Thoracic aorta (tissue), 2 donors: Measurements from ENCODE around the gene MYCBPAP. TPM values are rescaled to one million over a fixed set of nuclear protein-coding genes. Genes with fewer than 3 reads are reported as not detected.

Source experiments
- ATAC-seq: fragments of 150-250 bp; one replicate; pipeline ENCODE4 v1.8.0; 2017; ENCODE audit warnings: low read depth; ENCODE audit not compliant: insufficient number of reproducible peaks, low FRiP score
- DNase-seq: peaks from one replicate; pipeline ENCODE4 v3.0.0-alpha.2; 2020; ENCODE audit warnings: low spot score
- H3K27ac ChIP-seq, 2 donors: fragments of 200-600 bp; sonication (generic); 1 replicate in 1 of 2; 2 replicates in 1 of 2; pipeline ENCODE4 v1.5.1; 2016; ENCODE audit warnings: mild to moderate bottlenecking in 2 of 2, moderate library complexity in 2 of 2
- H3K27me3 ChIP-seq: fragments of 200-600 bp; sonication (generic); replicated peaks from 2 replicates; pipeline ENCODE4 v1.6.0; 2016; ENCODE audit warnings: mild to moderate bottlenecking; ENCODE audit not compliant: insufficient read depth
- H3K36me3 ChIP-seq: fragments of 200-600 bp; sonication (generic); one replicate; pipeline ENCODE4 v1.5.1; 2016
- H3K4me1 ChIP-seq, 2 donors: fragments of 200-600 bp; sonication (generic); 1 replicate in 1 of 2; 2 replicates in 1 of 2; pipeline versions ENCODE4 v1.5.1 to v1.6.0; 2016; ENCODE audit warnings: low read depth in 2 of 2, mild to moderate bottlenecking in 1 of 2; ENCODE audit not compliant: control insufficient read depth in 1 of 2
- H3K4me3 ChIP-seq: fragments of 200-600 bp; sonication (generic); 2 replicates; pipeline ENCODE4 v1.5.1; 2016; ENCODE audit warnings: mild to moderate bottlenecking
- H3K9me3 ChIP-seq: fragments of 200-600 bp; sonication (generic); 2 replicates; pipeline ENCODE4 v1.5.1; 2016
- CTCF ChIP-seq: fragments of 200-600 bp; sonication (generic); IDR thresholded peaks from one replicate; pipeline ENCODE4 v1.5.1; 2019; ENCODE audit warnings: antibody characterized with exemption
- total RNA-seq, 2 donors: library from RNA; depleted of rRNA; stranded (reverse); fragments of >200 nt; gene quantifications; one replicate each; pipeline versions ENCODE4 v1.1.0 to v1.2.3, GENCODE V29; 2016

MYCBPAP gene
- total RNA-seq, 2 donors from 2014 or later, result 0.56 to 0.68 TPM

GRCh38 chr17:50518384-50519023 is 10.3 kb downstream of the MYCBPAP start:
- Histone ChIP-seq H3K27me3 (no peaks in the 10 kb centered on the region), H3K4me1 (no peaks in the 10 kb centered on the region), H3K27ac (no peak overlapping the region), H3K4me3 (no peak overlapping the region), H3K9me3 (no peaks in the 10 kb centered on the region), H3K36me3 (no peaks in the 10 kb centered on the region)
- ATAC-seq, result no peak
- no peak for DNase-seq
- TF ChIP-seq CTCF, result no peak

- Histone ChIP-seq H3K27ac (no peak overlapping the region), H3K9me3 (no peaks in the 10 kb centered on the region), H3K4me3 (no peak overlapping the region), H3K4me1 (no peaks in the 10 kb centered on the region), H3K27me3 (no peaks in the 10 kb centered on the region), H3K36me3 (no peaks in the 10 kb centered on the region)
- no peak for TF ChIP-seq CTCF
- ATAC-seq (no peak), DNase-seq (no peak)
Observed at GRCh38 chr17:50519141-50519834, 11.0 kb downstream of the MYCBPAP start.

GRCh38 chr17:50520483-50520882 is 12.2 kb downstream of the MYCBPAP start:
- no peaks in the 10 kb centered on the region for H3K36me3 ChIP-seq
- no peak for DNase-seq
- no peaks in the 10 kb centered on the region for H3K4me1 ChIP-seq
- H3K9me3 ChIP-seq, result no peaks in the 10 kb centered on the region
- no peak for TF ChIP-seq CTCF
- ATAC-seq, result no peak
- H3K4me3 ChIP-seq, result no peak overlapping the region
- H3K27me3 ChIP-seq, result no peaks in the 10 kb centered on the region
- H3K27ac ChIP-seq, result no peak overlapping the region

GRCh38 chr17:50521514-50521913 is 13.3 kb downstream of the MYCBPAP start:
- H3K4me3 ChIP-seq, result no peak overlapping the region
- DNase-seq, result no peak
- ATAC-seq, result no peak

More at GRCh38 chr17:50521514-50521913, 13.3 kb downstream of the MYCBPAP start:
- no peaks in the 10 kb centered on the region for H3K27me3 ChIP-seq
- TF ChIP-seq CTCF, result no peak
- H3K9me3 ChIP-seq, result no peaks in the 10 kb centered on the region
- no peaks in the 10 kb centered on the region for H3K36me3 ChIP-seq
- H3K4me1 ChIP-seq, result no peaks in the 10 kb centered on the region
- no peak overlapping the region for H3K27ac ChIP-seq
